ENCODE data around the gene MAPT.

GRCh38 chr17:45895969-45896785, 1.8 kb downstream of the MAPT start:
- TF ChIP-seq FOSL1 (IDR thresholded peaks at IDR 0.05; ENCODE audit: low read depth) (no peak), CTCF (IDR thresholded peaks at IDR 0.05 in 2 of 3, conservative IDR thresholded peaks at IDR 0.05 in 1 of 3; ENCODE audit: borderline replicate concordance in 1 of 3, insufficient read depth in 1 of 3, low read depth in 2 of 3, low read length in 2 of 3) (no peak), EZH2 (IDR thresholded peaks at IDR 0.05) (no peak), YY1 (IDR thresholded peaks at IDR 0.05; ENCODE audit: extremely low read depth, insufficient replicate concordance, low read depth, low read length) (no peak), POLR2A (IDR thresholded peaks at IDR 0.05; ENCODE audit: borderline replicate concordance, extremely low read depth, insufficient read depth, insufficient read length) (no peak)

Measured in HCT116 (cell line).